Activated CD8-positive, alpha-beta T cell treated with anti-CD3 and anti-CD28 coated beads, Interleukin-2, amount 10 ng/mL, durations not matched to agents 7 days and 5 days (primary cell): ENCODE measurements around the gene PRDM15. TPM values are rescaled to one million over a fixed set of nuclear protein-coding genes. Genes with fewer than 3 reads are reported as not detected.

ENCODE experiments used
- ATAC-seq: fragments of 150-1000 bp; cut with Tn5 transposase; one replicate; pipeline ENCODE4 v1.10.0; 2021; ENCODE audit warnings: moderate library complexity
- CTCF ChIA-PET: fragments of 350-600 bp; sonication (Branson Sonifier 250); formaldehyde crosslinking; loops from one replicate; lab custom pipeline; 2021; ENCODE audit warnings: antibody characterized with exemption; lab: Charles Lee
- POLR2A ChIA-PET: fragments of 350-600 bp; sonication (Branson Sonifier 250); formaldehyde crosslinking; loops from one replicate; lab custom pipeline; 2021; ENCODE audit warnings: antibody characterized with exemption; lab: Charles Lee
- DNase-seq: peaks from one replicate; pipeline ENCODE4 v3.0.0-alpha.2; 2020
- H3K27ac Mint-ChIP-seq: one replicate; pipeline ENCODE4 v1.8.0; 2021; ENCODE audit warnings: mild to moderate bottlenecking, mixed read lengths
- H3K27me3 Mint-ChIP-seq: one replicate; pipeline ENCODE4 v1.8.0; 2021; ENCODE audit warnings: low read depth, mixed read lengths
- H3K36me3 Mint-ChIP-seq: one replicate; pipeline ENCODE4 v1.8.0; 2021; ENCODE audit warnings: low read depth, mixed read lengths
- H3K4me1 Mint-ChIP-seq: one replicate; pipeline ENCODE4 v1.8.0; 2021; ENCODE audit warnings: low read depth, mixed read lengths
- H3K4me3 Mint-ChIP-seq: one replicate; pipeline ENCODE4 v1.8.0; 2021; ENCODE audit warnings: mild to moderate bottlenecking, mixed read lengths
- H3K9me3 Mint-ChIP-seq: one replicate; pipeline ENCODE4 v1.8.0; 2022; ENCODE audit warnings: mixed read lengths; ENCODE audit not compliant: insufficient read depth
- total RNA-seq, 2 experiments: library from RNA; stranded (reverse); gene quantifications; one replicate each; pipeline ENCODE4 v1.2.3, GENCODE V29; 2021

PRDM15 gene, protein sequence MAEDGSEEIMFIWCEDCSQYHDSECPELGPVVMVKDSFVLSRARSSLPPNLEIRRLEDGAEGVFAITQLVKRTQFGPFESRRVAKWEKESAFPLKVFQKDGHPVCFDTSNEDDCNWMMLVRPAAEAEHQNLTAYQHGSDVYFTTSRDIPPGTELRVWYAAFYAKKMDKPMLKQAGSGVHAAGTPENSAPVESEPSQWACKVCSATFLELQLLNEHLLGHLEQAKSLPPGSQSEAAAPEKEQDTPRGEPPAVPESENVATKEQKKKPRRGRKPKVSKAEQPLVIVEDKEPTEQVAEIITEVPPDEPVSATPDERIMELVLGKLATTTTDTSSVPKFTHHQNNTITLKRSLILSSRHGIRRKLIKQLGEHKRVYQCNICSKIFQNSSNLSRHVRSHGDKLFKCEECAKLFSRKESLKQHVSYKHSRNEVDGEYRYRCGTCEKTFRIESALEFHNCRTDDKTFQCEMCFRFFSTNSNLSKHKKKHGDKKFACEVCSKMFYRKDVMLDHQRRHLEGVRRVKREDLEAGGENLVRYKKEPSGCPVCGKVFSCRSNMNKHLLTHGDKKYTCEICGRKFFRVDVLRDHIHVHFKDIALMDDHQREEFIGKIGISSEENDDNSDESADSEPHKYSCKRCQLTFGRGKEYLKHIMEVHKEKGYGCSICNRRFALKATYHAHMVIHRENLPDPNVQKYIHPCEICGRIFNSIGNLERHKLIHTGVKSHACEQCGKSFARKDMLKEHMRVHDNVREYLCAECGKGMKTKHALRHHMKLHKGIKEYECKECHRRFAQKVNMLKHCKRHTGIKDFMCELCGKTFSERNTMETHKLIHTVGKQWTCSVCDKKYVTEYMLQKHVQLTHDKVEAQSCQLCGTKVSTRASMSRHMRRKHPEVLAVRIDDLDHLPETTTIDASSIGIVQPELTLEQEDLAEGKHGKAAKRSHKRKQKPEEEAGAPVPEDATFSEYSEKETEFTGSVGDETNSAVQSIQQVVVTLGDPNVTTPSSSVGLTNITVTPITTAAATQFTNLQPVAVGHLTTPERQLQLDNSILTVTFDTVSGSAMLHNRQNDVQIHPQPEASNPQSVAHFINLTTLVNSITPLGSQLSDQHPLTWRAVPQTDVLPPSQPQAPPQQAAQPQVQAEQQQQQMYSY
- total RNA-seq = 1 to 10 TPM; 8.5 to 9.6 TPM

DNA sequence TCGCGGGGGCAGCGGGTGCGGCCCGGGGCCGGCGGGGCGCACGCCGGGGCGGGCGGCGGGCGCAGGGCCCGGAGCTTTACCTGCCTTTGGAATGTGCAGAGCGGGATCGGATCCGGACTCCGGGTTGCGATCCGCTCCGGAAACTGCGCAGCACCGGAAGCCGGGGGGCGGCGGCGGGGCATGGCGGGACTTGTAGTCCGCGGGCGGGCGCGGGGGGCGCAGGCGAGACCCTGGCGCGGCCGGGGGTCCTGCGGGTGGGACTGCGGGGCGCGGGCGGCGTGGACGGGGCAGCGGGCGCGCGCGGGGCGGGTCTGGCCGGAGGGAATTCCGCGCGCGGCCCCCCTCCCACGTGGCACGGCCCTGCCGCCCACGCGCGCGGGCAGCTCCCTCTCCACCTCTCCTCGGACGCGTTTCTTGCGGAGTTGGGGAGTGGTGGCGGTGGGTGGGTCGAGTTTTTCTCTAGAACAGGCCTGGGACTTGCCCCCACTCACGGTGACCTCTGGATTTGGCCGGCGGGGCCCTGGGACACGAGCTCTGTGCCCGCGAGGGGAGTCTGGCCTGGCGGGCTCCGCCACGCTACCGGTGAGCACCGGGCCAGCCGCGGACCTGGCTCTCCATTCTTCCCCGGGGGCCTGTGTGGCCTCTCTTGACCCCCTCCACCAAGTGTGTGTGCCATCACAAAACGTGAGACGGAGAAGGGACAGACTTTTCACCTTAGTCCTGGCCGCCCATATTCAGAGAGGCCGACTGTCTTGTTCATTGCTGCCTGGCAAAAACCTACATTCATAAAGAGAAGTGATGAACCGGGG, at the start of gene PRDM15:
Gene PRDM15, minus strand, starts transcription at position 155 of the 809 bp plus-strand sequence. CDS start 18,981 bp downstream, outside the sequence.
- DNase-seq (peak; percentile 87), ATAC-seq (peak; percentile 79)
- CTCF ChIA-PET = interaction anchor here (1.1 to 1.9 kb wide), 6 partner anchors 16 to 238 kb away, joined by 3 to 7 read pairs (median 4); no protein-coding TSS in a partner anchor
- Mint-ChIP-seq H3K27me3 (no peaks in the 10 kb centered on the region), H3K27ac (peak within 1 kb of the TSS; percentile 96), H3K4me3 (peak within 1 kb of the TSS; percentile 86), H3K36me3 (no peaks in the 10 kb centered on the region), H3K9me3 (no peaks in the 10 kb centered on the region), H3K4me1 (peaks cover 23% of the 10 kb centered on the region)
- POLR2A ChIA-PET = interaction anchor here (0.7 to 1.5 kb wide), 5 partner anchors 15 to 126 kb away, joined by 3 to 6 read pairs (median 5); no protein-coding TSS in a partner anchor

DNA sequence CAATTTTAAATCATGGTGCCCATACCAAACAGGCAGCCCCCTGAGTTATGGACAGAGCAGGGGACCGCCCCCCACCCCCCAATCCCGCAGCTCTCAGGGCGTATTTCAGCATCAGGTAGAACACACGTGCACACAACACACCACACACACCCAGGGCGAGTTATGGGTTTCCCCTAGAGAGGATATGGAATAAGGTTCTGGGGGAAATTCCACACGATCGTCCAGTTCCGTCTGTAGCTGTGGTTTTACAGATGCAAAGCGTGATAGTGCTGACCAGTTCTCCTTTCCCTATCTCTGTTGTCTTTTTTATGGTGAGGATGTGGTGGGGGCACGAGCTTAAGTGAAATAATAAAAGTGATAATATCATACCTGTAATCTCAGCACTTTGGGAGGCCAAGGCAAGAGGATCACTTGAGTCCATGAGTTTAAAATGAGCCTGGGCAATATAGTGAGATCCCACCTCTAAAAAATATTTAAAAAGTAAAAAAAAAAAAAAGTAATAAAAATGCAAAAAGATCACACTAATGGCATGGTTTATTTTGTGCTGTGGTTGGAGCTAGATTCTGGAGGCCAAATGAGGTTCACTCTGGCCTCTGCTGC, 49.6 kb upstream of the PRDM15 start:
- H3K36me3 Mint-ChIP-seq = no peaks in the 10 kb centered on the region
- no peaks in the 10 kb centered on the region for H3K9me3 Mint-ChIP-seq
- H3K4me1 Mint-ChIP-seq = peaks cover 53% of the 10 kb centered on the region
- DNase-seq = no peak
- POLR2A ChIA-PET = interaction anchor here (0.8 to 1.2 kb wide), 3 partner anchors 12 to 77 kb away, joined by 3 read pairs; no protein-coding TSS in a partner anchor
- no peak overlapping the region for H3K4me3 Mint-ChIP-seq
- H3K27ac Mint-ChIP-seq = peak overlapping the region; percentile 8
- no peak for ATAC-seq
- CTCF ChIA-PET = interaction anchor here (1.0 to 1.7 kb wide), 4 partner anchors 14 to 197 kb away, joined by 3 to 6 read pairs (median 4); no protein-coding TSS in a partner anchor
- H3K27me3 Mint-ChIP-seq = peaks cover 6% of the 10 kb centered on the region

DNA sequence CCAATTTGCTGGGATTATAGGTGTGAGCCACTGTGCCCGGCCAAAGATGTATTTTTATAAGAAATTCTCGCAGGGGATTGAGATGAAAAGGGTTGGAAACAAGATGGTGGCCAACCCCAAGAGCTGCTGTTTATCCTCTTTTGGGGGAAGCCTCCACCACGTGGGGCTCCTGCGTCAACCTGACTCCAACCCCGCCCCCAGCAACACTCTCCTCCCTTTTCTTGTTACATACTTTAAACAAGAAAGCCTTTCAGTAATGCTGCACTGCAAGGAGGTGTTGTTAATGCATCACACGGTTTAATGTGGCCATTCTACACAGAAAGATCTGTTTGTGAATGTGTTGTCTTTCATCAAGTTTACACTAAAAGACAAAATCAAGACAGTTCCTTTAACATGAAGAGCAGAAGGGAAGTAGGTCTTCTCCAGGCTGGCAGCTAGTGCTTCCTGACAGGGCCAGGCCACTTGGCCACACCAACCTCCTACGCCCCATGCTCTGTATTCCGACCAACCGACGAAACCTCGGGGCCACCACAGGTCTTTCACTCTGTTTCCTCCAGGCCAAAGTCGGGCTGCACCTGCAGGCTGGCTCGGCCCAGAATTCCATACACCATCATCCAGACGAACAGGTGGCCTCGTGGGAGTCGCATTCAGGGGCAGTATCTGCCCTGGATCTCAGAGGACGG, 48.7 kb upstream of the PRDM15 start:
- H3K4me1 Mint-ChIP-seq = peaks cover 61% of the 10 kb centered on the region
- H3K27ac Mint-ChIP-seq = peak overlapping the region; percentile 52
- H3K36me3 Mint-ChIP-seq = no peaks in the 10 kb centered on the region
- POLR2A ChIA-PET = interaction anchor here (0.6 to 2.5 kb wide), 3 partner anchors 13 to 135 kb away, joined by 3 to 10 read pairs (median 3); no protein-coding TSS in a partner anchor
- ATAC-seq (no peak), DNase-seq (peak; percentile 39)
- CTCF ChIA-PET = interaction anchor here (3.6 kb wide), 1 partner anchor 189 kb away, joined by 13 read pairs; no protein-coding TSS in a partner anchor
- no peaks in the 10 kb centered on the region for H3K9me3 Mint-ChIP-seq
- H3K27me3 Mint-ChIP-seq = peaks cover under 1% of the 10 kb centered on the region
- H3K4me3 Mint-ChIP-seq = no peak overlapping the region

DNA sequence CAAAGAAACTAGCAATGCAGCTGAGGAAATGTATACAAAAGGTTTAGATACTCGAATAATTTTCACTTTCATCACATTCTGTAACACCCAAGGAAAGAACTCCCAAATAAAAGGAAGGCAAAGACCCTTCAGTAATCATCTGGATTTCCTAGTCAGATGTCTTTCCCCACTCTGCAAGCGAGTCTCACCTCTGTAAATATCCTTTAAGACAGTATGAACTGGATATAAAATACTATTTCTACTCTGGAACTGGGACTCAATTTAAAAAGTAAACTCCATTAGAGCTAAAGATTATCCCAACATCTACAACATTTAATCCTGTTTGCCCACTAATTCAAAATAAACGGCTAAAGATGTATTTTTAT, 47.6 kb upstream of the PRDM15 start:
- ChIA-PET POLR2A (interaction anchor here (0.6 to 2.5 kb wide), 10 partner anchors 13 to 501 kb away, joined by 3 to 10 read pairs (median 4); partner anchors contain the start of gene PRDM15), CTCF (interaction anchor here (0.9 to 3.6 kb wide), 7 partner anchors 10 to 191 kb away, joined by 3 to 13 read pairs (median 5); no protein-coding TSS in a partner anchor)
- Mint-ChIP-seq H3K4me1 (peaks cover 61% of the 10 kb centered on the region), H3K4me3 (peak overlapping the region; percentile 86), H3K9me3 (no peaks in the 10 kb centered on the region), H3K27me3 (no peaks in the 10 kb centered on the region), H3K36me3 (no peaks in the 10 kb centered on the region), H3K27ac (peak overlapping the region; percentile 98)
- peak; percentile 24 for ATAC-seq
- no peak for DNase-seq

DNA sequence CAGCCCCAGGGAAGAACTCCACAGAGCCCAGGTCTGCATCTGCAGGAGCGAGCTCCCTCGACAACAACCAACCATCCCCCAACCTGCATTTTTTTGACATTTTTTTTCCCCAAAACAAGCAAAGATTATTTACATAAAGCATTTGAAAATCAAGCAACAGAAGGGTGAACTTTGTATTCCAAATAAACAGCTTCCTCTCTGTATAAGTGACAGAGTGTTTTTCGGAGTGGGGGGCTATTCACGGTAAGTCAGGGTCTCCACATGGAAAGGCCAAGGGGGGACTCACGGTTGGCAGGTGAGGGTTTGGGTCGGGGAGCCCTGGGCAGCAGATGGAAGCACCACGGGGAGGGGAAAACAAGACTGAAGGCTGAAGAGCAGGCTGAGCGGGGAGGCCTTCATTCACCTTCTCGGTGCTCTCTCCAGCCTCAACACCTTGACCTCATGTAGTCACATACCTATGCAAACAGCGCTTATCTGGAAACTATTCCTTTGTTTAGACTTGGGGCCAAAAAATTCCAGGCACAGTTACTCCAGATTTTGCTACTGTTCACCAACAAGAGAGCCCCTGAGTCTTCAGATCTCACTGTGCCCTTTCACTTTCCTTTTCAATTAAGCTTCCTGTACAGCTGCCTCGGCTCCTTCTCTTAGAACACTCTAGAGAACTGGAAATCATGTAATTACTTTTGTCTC, 47.1 kb upstream of the PRDM15 start:
- ChIA-PET POLR2A (interaction anchor here (0.6 to 2.5 kb wide), 11 partner anchors 12 to 501 kb away, joined by 3 to 10 read pairs (median 3); partner anchors contain the start of gene PRDM15), CTCF (interaction anchor here (0.9 to 3.6 kb wide), 7 partner anchors 9 to 191 kb away, joined by 3 to 13 read pairs (median 5); no protein-coding TSS in a partner anchor)
- H3K4me1 Mint-ChIP-seq = peaks cover 61% of the 10 kb centered on the region

DNA sequence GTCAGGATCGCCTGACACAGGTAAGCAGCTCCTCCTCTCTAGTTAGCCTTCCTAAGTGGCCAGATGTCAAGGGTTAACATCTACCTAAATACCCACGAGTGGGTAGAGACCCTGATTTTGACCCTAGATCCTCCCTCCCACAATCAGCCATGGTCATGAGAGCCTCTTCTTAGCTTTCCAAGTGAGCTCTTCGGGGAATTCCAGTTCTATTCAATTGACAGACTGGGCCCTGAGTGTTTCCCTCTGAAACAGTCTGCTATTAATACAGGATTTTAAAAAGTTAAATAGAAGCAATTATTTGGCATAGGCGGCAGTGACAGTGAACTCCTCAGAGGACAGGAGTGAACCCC, 46.6 kb upstream of the PRDM15 start:
- Mint-ChIP-seq H3K4me1 (peaks cover 61% of the 10 kb centered on the region), H3K27me3 (no peaks in the 10 kb centered on the region), H3K9me3 (no peaks in the 10 kb centered on the region), H3K36me3 (no peaks in the 10 kb centered on the region), H3K27ac (peak overlapping the region; percentile 98), H3K4me3 (peak overlapping the region; percentile 86)
- POLR2A ChIA-PET = interaction anchor here (0.8 to 2.5 kb wide), 5 partner anchors 12 to 137 kb away, joined by 3 to 10 read pairs (median 5); partner anchors contain the start of gene PRDM15
- ATAC-seq (no peak), DNase-seq (no peak)
- CTCF ChIA-PET = interaction anchor here (1.3 to 3.6 kb wide), 5 partner anchors 9 to 192 kb away, joined by 5 to 13 read pairs (median 9); no protein-coding TSS in a partner anchor

More for the DNA sequence above, 47.1 kb upstream of the PRDM15 start:
- H3K4me3 Mint-ChIP-seq = peak overlapping the region; percentile 86
- H3K27ac Mint-ChIP-seq = peak overlapping the region; percentile 98
- no peaks in the 10 kb centered on the region for H3K27me3 Mint-ChIP-seq
- H3K9me3 Mint-ChIP-seq = no peaks in the 10 kb centered on the region
- peak; percentile 94 for ATAC-seq
- H3K36me3 Mint-ChIP-seq = no peaks in the 10 kb centered on the region
- peak; percentile 65 for DNase-seq

DNA sequence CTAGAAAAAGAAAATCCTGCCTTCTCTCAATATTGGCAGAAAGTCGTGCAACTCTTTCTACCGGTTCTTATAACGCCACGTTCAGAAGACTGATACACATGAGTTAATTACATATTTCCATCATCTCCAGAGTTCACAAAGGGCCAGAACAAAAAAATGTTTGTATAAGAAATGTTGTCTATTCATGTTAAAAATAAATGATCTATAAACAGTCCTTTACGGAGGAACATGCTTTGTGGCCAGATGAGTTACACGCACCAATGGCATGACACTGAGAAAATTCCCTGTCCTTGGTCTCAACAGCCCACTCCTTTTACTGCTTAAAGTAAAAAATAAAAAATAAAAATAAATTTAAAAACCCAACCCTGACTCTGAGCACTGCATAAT, 45.2 kb upstream of the PRDM15 start:
- no peak for ATAC-seq
- Mint-ChIP-seq H3K4me1 (peaks cover 56% of the 10 kb centered on the region), H3K36me3 (no peaks in the 10 kb centered on the region), H3K27me3 (no peaks in the 10 kb centered on the region), H3K27ac (no peak overlapping the region), H3K4me3 (no peak overlapping the region), H3K9me3 (no peaks in the 10 kb centered on the region)
- DNase-seq = no peak
- ChIA-PET CTCF (interaction anchor here (1.0 to 3.6 kb wide), 4 partner anchors 29 to 222 kb away, joined by 3 to 13 read pairs (median 5); no protein-coding TSS in a partner anchor), POLR2A (interaction anchor here (0.6 kb wide), 1 partner anchor 40 kb away, joined by 3 read pairs; no protein-coding TSS in a partner anchor)

DNA sequence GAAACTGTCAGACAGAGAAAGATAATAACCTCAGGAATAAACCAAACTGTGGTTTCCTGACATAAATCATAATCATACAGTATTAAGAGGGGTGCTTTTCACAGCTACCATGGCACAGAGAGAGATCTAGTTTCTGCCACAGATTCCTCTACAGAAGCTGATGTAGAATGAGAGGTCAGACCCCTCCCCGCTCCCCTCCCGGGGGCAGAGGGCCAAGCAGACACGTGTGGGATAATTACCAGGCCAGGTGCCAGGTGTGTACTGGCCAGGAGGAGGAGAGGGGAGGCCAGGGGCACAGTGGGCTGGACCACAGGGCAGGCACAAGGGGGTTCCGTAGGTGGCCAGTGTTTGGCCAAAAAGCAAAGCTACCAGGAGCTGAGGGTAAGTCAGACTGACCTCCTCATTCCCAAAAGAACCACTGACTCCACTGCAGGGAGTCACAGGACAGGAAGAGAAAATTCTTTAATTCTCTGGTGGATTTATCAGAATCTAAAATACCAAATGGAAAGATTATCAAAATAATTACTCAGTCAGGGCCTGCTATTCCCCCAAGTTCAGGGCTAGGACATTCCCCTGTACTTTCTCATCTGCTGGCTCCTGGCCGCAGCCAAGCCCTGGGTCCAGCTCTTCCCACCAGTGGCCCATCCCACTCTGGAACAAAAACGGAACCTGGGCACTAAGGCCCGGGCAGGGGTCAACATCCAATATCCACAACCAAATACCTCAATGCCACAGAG, 44.7 kb upstream of the PRDM15 start:
- Mint-ChIP-seq H3K4me3 (peak overlapping the region; percentile 31), H3K27ac (peak overlapping the region; percentile 20)
- CTCF ChIA-PET = interaction anchor here (0.7 to 1.5 kb wide), 6 partner anchors 9 to 222 kb away, joined by 3 to 6 read pairs (median 4); partner anchors contain the start of gene PRDM15

More for the DNA sequence above, 44.7 kb upstream of the PRDM15 start:
- H3K27me3 Mint-ChIP-seq = no peaks in the 10 kb centered on the region
- ATAC-seq (no peak), DNase-seq (no peak)
- H3K9me3 Mint-ChIP-seq = no peaks in the 10 kb centered on the region
- peaks cover 52% of the 10 kb centered on the region for H3K4me1 Mint-ChIP-seq
- H3K36me3 Mint-ChIP-seq = no peaks in the 10 kb centered on the region
- POLR2A ChIA-PET = interaction anchor here (1.0 kb wide), 1 partner anchor 86 kb away, joined by 4 read pairs; the partner anchor contains the start of gene ZBTB21
